ENCODE results near the gene RUNX2. TPM values are rescaled to one million over a fixed set of nuclear protein-coding genes. Genes with fewer than 3 reads are reported as not detected.

RUNX2 gene
- total RNA-seq, 1 donor from 2014 or later, result 0.52 TPM

DNA sequence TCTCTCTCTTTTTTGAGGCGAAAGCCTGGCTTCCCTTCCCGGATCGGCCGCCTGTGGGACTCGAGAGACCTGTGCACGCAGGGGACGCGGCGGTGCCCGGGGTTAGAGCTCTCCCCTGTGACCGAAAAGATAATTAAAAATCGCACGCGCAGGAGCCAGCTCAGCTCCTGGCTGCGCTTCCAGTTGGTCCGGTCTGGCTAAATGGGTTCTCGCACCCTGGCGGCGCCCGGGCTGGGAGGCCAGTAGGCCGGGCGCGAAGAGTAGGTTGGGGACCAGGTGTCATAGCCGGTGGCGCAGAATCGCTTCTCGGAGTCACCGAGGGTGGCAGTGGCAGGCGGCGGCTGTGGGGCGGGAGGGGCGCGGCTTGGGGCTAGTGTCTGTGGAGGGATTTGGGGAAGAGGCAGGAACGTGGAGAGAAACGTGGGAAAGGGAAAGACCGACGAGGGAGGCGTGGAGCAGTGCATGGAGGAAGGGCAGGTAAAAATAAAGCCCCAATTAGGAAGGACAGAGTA lies 91.5 kb downstream of the RUNX2 start:
- H3K9me3 ChIP-seq (ENCODE audit: control insufficient read depth in 3 of 3, low read length in 3 of 3), result no peaks in the 10 kb centered on the region
- H3K27ac ChIP-seq (ENCODE audit: low read depth, low read length), result no peak overlapping the region
- H3K27me3 ChIP-seq (ENCODE audit: control insufficient read depth in 3 of 3, insufficient read depth in 3 of 3, low read length in 3 of 3), result peaks cover 51 to 59% (median 58%) of the 10 kb centered on the region in 3 donors
- H3K36me3 ChIP-seq (ENCODE audit: control insufficient read depth in 3 of 3, insufficient read depth in 3 of 3, low read length in 3 of 3), result no peaks in the 10 kb centered on the region
- H3K4me3 ChIP-seq (ENCODE audit: low read length in 3 of 3), result peak overlapping the region; percentile 29 to 54 (median 43)
- H3K9ac ChIP-seq (ENCODE audit: low read depth in 1 of 3, low read length in 3 of 3), result peak overlapping the region in 1 of 3 donors; percentile 19
- H3K4me1 ChIP-seq (ENCODE audit: control insufficient read depth in 3 of 3, insufficient read depth in 3 of 3, low read length in 3 of 3), result peaks cover 25 to 34% (median 31%) of the 10 kb centered on the region in 3 donors

DNA sequence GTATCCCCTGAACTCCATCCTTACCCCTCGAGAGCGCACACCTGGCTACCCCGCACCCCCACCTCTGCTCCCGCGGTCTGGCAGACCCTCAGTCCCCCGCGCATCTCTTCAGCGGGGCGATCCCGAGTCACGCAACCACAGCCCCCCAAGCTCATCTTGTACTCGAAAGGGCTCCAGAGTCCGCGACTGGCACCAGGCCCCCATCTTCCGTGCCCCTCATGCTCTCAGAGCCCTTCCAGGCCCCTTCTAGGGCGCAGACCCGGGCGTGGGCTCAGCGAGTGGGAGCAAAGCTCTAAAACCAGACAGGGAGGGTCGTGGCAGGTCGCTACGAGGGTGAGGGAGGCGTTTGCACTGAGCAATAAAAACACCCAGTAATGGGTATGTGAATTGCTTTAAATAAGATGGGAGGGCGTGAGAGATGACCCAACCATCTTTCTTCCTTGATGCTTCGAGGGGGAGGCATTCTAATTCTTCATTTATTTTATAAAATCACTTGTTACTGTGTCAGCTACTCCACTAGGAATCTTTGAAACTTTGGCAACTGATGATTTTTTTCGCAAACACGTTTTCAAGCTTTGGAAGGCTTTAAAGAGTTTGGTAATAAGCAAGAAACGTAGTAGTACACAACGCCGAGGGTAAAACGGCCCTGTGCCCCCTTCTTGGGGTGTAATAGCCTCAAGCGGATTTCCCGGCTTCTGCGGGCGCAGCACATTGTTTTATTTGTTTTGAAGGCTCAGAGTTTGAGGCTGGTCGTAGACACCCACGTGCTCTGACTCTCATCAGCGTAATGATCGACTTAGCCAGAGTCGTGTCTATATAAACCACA lies 92.2 kb downstream of the RUNX2 start:
- Histone ChIP-seq H3K4me1 (ENCODE audit: control insufficient read depth in 3 of 3, insufficient read depth in 3 of 3, low read length in 3 of 3) (peaks cover 25 to 34% (median 31%) of the 10 kb centered on the region in 3 donors), H3K9ac (ENCODE audit: low read depth in 1 of 3, low read length in 3 of 3) (no peak overlapping the region), H3K27me3 (ENCODE audit: control insufficient read depth in 3 of 3, insufficient read depth in 3 of 3, low read length in 3 of 3) (peaks cover 51 to 56% (median 56%) of the 10 kb centered on the region in 3 donors), H3K9me3 (ENCODE audit: control insufficient read depth in 3 of 3, low read length in 3 of 3) (no peaks in the 10 kb centered on the region), H3K27ac (ENCODE audit: low read depth, low read length) (no peak overlapping the region), H3K36me3 (ENCODE audit: control insufficient read depth in 3 of 3, insufficient read depth in 3 of 3, low read length in 3 of 3) (no peaks in the 10 kb centered on the region), H3K4me3 (ENCODE audit: low read length in 3 of 3) (peak overlapping the region; percentile 29 to 60 (median 43))

DNA sequence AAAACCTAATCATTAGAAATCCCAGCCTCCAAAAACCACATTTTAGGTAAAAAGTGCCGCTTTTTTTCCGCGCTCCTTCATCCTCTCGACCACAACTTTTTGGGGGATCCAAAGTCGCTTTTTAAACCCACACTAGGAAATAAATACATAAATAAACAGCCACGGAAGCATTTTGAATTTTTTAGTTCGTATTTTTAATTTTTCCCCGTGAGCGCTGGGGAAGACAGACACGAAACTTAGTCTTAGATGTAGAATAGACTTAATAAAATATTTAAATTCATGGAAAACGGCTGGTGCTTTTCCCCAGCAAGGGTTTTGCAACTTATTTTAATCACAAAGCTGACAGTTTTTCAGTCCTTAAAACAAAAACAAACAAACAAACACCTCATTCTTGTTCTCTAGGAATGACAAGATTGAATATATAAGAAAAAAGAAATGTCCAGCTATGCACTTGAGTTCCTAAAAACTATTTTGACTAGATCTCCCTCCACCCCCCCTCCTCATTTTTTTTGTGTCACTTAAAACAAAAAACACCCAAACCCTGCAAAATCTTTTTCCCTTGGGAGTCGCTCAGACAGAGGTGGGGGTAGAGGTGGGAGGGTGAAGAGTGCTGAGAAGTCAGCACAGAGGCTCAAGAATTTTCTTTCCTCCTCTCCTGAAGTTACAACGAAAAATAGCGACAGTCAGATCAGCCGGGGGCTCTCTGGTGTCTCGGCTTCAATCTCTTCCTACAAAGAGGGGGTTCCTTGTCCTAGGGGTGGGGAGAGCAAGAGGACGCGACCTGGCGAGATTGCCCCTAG lies 93.0 kb downstream of the RUNX2 start:
- H3K4me1 ChIP-seq (ENCODE audit: control insufficient read depth in 3 of 3, insufficient read depth in 3 of 3, low read length in 3 of 3), result peaks cover 25 to 34% (median 31%) of the 10 kb centered on the region in 3 donors
- H3K9ac ChIP-seq (ENCODE audit: low read depth in 1 of 3, low read length in 3 of 3), result peak overlapping the region; percentile 48 to 66 (median 61)
- peak overlapping the region; percentile 32 for H3K27ac ChIP-seq (ENCODE audit: low read depth, low read length)
- H3K9me3 ChIP-seq (ENCODE audit: control insufficient read depth in 3 of 3, low read length in 3 of 3), result no peaks in the 10 kb centered on the region
- H3K36me3 ChIP-seq (ENCODE audit: control insufficient read depth in 3 of 3, insufficient read depth in 3 of 3, low read length in 3 of 3), result no peaks in the 10 kb centered on the region
- H3K4me3 ChIP-seq (ENCODE audit: low read length in 3 of 3), result peak overlapping the region; percentile 72 to 79 (median 77)
- H3K27me3 ChIP-seq (ENCODE audit: control insufficient read depth in 3 of 3, insufficient read depth in 3 of 3, low read length in 3 of 3), result peaks cover 50 to 51% (median 51%) of the 10 kb centered on the region in 3 donors

DNA sequence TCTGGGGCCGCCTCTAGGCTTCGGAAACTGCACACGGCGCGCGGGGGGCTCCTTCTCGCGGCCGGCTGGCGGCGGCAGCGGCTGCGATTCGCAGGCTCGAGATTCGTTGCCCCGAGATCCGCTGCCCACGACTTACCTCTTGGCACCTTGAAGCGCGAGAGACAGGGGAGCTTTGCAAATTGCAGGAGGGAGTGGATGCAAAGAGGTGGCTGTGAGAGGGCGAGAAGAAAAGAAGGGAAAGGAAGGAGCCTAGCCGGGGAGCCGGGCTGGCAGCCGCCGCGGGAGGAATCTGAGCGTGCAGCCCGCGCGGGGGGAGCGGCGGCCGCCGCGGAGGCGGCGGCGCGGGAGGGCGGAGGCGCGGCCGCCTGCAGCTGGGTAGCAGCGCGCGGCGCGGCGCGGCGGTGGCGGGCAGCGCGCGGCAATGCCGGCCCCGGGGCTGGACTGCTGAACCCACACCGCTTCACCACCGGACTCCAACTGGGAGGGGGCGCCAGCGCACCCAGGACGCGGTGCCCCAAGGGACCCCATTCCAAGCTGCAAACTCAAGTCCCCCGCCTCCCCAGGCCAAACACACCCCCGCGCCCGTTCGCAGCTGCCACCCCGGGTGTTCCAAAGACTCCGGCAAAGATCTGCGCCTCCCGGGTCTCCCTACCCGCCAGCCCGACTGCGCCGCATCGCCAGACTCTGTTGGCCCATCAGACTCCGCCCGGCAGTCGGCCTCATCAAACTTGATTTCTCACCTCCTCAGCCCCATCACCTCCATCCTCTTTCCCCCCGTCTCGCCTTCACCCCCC lies 93.8 kb downstream of the RUNX2 start:
- Histone ChIP-seq H3K9me3 (ENCODE audit: control insufficient read depth in 3 of 3, low read length in 3 of 3) (no peaks in the 10 kb centered on the region), H3K9ac (ENCODE audit: low read depth in 1 of 3, low read length in 3 of 3) (peak overlapping the region; percentile 48 to 66 (median 61)), H3K36me3 (ENCODE audit: control insufficient read depth in 3 of 3, insufficient read depth in 3 of 3, low read length in 3 of 3) (no peaks in the 10 kb centered on the region), H3K4me3 (ENCODE audit: low read length in 3 of 3) (peak overlapping the region; percentile 72 to 79 (median 77)), H3K27me3 (ENCODE audit: control insufficient read depth in 3 of 3, insufficient read depth in 3 of 3, low read length in 3 of 3) (peaks cover 44 to 48% (median 45%) of the 10 kb centered on the region in 3 donors), H3K27ac (ENCODE audit: low read depth, low read length) (peak overlapping the region; percentile 32), H3K4me1 (ENCODE audit: control insufficient read depth in 3 of 3, insufficient read depth in 3 of 3, low read length in 3 of 3) (peaks cover 25 to 34% (median 31%) of the 10 kb centered on the region in 3 donors)

- peak overlapping the region in 2 of 3 donors; percentile 54 to 59 for H3K9ac ChIP-seq (ENCODE audit: low read depth in 1 of 3, low read length in 3 of 3)
- peak overlapping the region; percentile 65 for H3K27ac ChIP-seq (ENCODE audit: low read depth, low read length)
- peaks cover 44 to 48% (median 45%) of the 10 kb centered on the region in 3 donors for H3K27me3 ChIP-seq (ENCODE audit: control insufficient read depth in 3 of 3, insufficient read depth in 3 of 3, low read length in 3 of 3)
- no peaks in the 10 kb centered on the region for H3K36me3 ChIP-seq (ENCODE audit: control insufficient read depth in 3 of 3, insufficient read depth in 3 of 3, low read length in 3 of 3)
- peaks cover 25 to 34% (median 31%) of the 10 kb centered on the region in 3 donors for H3K4me1 ChIP-seq (ENCODE audit: control insufficient read depth in 3 of 3, insufficient read depth in 3 of 3, low read length in 3 of 3)
- no peaks in the 10 kb centered on the region for H3K9me3 ChIP-seq (ENCODE audit: control insufficient read depth in 3 of 3, low read length in 3 of 3)
- peak overlapping the region; percentile 70 to 79 (median 72) for H3K4me3 ChIP-seq (ENCODE audit: low read length in 3 of 3)
Measured at GRCh38 chr6:45422503-45423110, 94.5 kb downstream of the RUNX2 start.

DNA sequence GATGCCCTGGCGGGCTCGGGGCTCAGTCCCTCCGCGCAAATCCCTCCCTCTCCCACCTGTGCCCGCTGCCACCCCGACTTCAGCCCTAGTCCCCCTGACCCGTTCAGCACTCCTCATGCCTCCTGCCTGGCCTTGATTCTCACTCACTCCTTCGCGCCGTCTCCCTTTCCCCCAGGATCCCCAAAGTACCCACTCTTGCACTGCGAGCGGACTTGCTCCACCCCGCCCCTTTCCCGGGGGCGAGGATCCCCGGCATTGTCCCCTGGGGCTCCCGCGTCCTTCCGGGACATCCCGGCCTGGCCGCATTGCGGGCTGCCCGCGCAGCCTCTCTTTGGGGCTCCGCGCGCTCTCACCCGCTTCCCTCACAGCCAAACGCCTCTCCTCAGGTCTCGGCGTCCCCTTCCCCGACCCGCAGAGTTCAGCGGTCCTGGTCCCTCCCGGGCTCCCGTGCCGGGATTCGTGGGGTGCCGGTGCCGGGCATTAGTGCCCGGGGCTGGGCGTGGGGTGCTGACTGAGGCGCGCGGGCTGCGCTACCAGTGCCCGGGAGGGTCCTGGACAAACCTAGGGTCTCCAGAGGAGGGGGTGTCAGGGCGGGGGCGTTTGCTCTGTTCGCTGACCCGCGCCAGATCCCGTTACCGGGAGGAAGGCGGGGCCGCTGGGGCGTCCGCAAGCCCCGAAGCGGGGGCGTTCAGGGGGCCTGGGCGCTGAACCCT lies 95.1 kb downstream of the RUNX2 start:
- H3K27me3 ChIP-seq (ENCODE audit: control insufficient read depth in 3 of 3, insufficient read depth in 3 of 3, low read length in 3 of 3), result peaks cover 44 to 48% (median 44%) of the 10 kb centered on the region in 3 donors
- H3K9me3 ChIP-seq (ENCODE audit: control insufficient read depth in 3 of 3, low read length in 3 of 3), result no peaks in the 10 kb centered on the region
- no peaks in the 10 kb centered on the region for H3K36me3 ChIP-seq (ENCODE audit: control insufficient read depth in 3 of 3, insufficient read depth in 3 of 3, low read length in 3 of 3)
- peaks cover 25 to 34% (median 31%) of the 10 kb centered on the region in 3 donors for H3K4me1 ChIP-seq (ENCODE audit: control insufficient read depth in 3 of 3, insufficient read depth in 3 of 3, low read length in 3 of 3)
- H3K9ac ChIP-seq (ENCODE audit: low read depth in 1 of 3, low read length in 3 of 3), result peak overlapping the region; percentile 54 to 61 (median 59)
- peak overlapping the region; percentile 70 to 77 (median 72) for H3K4me3 ChIP-seq (ENCODE audit: low read length in 3 of 3)
- peak overlapping the region; percentile 65 for H3K27ac ChIP-seq (ENCODE audit: low read depth, low read length)

GRCh38 chr6:45423824-45424450 lies 95.8 kb downstream of the RUNX2 start:
- Histone ChIP-seq H3K9ac (ENCODE audit: low read depth in 1 of 3, low read length in 3 of 3) (peak overlapping the region; percentile 5 to 59 (median 54)), H3K9me3 (ENCODE audit: control insufficient read depth in 3 of 3, low read length in 3 of 3) (no peaks in the 10 kb centered on the region), H3K4me1 (ENCODE audit: control insufficient read depth in 3 of 3, insufficient read depth in 3 of 3, low read length in 3 of 3) (peaks cover 25 to 34% (median 31%) of the 10 kb centered on the region in 3 donors), H3K27me3 (ENCODE audit: control insufficient read depth in 3 of 3, insufficient read depth in 3 of 3, low read length in 3 of 3) (peaks cover 39 to 45% (median 42%) of the 10 kb centered on the region in 3 donors), H3K27ac (ENCODE audit: low read depth, low read length) (peak overlapping the region; percentile 65), H3K4me3 (ENCODE audit: low read length in 3 of 3) (peak overlapping the region; percentile 51 to 77 (median 72)), H3K36me3 (ENCODE audit: control insufficient read depth in 3 of 3, insufficient read depth in 3 of 3, low read length in 3 of 3) (no peaks in the 10 kb centered on the region)

DNA sequence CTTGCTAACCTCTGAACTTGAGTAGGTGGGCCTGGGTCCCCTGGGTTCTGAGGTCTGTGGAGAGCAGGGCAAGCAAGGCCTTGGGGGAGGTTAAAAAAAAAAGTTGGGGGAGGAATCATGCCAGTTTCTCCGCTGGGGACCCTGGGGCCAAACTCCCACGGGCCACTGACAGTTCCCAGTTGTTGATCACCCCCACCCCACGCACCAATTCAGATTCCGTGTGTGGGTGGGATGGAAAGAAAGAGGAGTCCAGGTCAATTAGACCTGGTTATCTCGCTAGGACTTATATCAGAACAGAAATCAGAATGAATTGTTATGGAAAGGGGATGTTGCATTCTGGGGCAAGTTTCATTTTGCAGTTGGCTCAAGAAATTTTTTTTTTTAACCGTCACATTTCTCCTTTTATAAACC lies 96.3 kb downstream of the RUNX2 start:
- no peaks in the 10 kb centered on the region for H3K9me3 ChIP-seq (ENCODE audit: control insufficient read depth in 3 of 3, low read length in 3 of 3)
- H3K27ac ChIP-seq (ENCODE audit: low read depth, low read length), result peak overlapping the region; percentile 28
- H3K9ac ChIP-seq (ENCODE audit: low read depth in 1 of 3, low read length in 3 of 3), result peak overlapping the region in 2 of 3 donors; percentile 5 to 25
- peaks cover 25 to 32% (median 28%) of the 10 kb centered on the region in 3 donors for H3K4me1 ChIP-seq (ENCODE audit: control insufficient read depth in 3 of 3, insufficient read depth in 3 of 3, low read length in 3 of 3)
- peaks cover 34 to 42% (median 37%) of the 10 kb centered on the region in 3 donors for H3K27me3 ChIP-seq (ENCODE audit: control insufficient read depth in 3 of 3, insufficient read depth in 3 of 3, low read length in 3 of 3)
- H3K4me3 ChIP-seq (ENCODE audit: low read length in 3 of 3), result peak overlapping the region in 1 of 3 donors; percentile 51
- H3K36me3 ChIP-seq (ENCODE audit: control insufficient read depth in 3 of 3, insufficient read depth in 3 of 3, low read length in 3 of 3), result no peaks in the 10 kb centered on the region

All from skeletal muscle tissue (tissue), 4 donors.